ENCODE results near the gene NRSN2. TPM values are rescaled to one million over a fixed set of nuclear protein-coding genes. Genes with fewer than 3 reads are reported as not detected.
"Not testable (repeated sequence)": the region's sequence is repeated elsewhere in the genome, so short reads cannot be mapped to it uniquely, and the experiment has no call there.

The NRSN2 gene
- polyA plus RNA-seq, 1 experiment = 84.1 TPM

GRCh38 chr20:373171-373890 lies 26.4 kb downstream of the NRSN2 start:
- ChIA-PET CTCF (interaction anchor here (0.9 to 5.1 kb wide), 3 partner anchors 12 to 75 kb away, joined by 3 to 19 read pairs (median 10); no protein-coding TSS in a partner anchor), POLR2A (no interaction called here)
- H3K4me3 ChIP-seq (ENCODE audit: low read depth, low read length) = no peak overlapping the region
- peak; percentile 30 for DNase-seq (ENCODE audit: low read depth)
- no peak for TF ChIP-seq CTCF (IDR thresholded peaks at IDR 0.05; ENCODE audit: insufficient read depth, low read depth, low read length)
- H3K36me3 ChIP-seq (ENCODE audit: control insufficient read depth, insufficient read depth, low read length) = no peaks in the 10 kb centered on the region
- no peaks in the 10 kb centered on the region for H3K27me3 ChIP-seq (ENCODE audit: control insufficient read depth, insufficient read depth, low read length)

GRCh38 chr20:375265-375889 lies 28.5 kb downstream of the NRSN2 start:
- Histone ChIP-seq H3K4me3 (ENCODE audit: low read depth, low read length) (no peak overlapping the region), H3K36me3 (ENCODE audit: control insufficient read depth, insufficient read depth, low read length) (no peaks in the 10 kb centered on the region), H3K27me3 (ENCODE audit: control insufficient read depth, insufficient read depth, low read length) (no peaks in the 10 kb centered on the region)
- CTCF ChIA-PET = no interaction called here
- no peak for DNase-seq (ENCODE audit: low read depth)
- TF ChIP-seq CTCF (IDR thresholded peaks at IDR 0.05; ENCODE audit: insufficient read depth, low read depth, low read length) = no peak
- POLR2A ChIA-PET = no interaction called here

- ChIA-PET POLR2A (no interaction called here), CTCF (no interaction called here)
- DNase-seq (ENCODE audit: low read depth) = no peak
- Histone ChIP-seq H3K4me3 (ENCODE audit: low read depth, low read length) (no peak overlapping the region), H3K36me3 (ENCODE audit: control insufficient read depth, insufficient read depth, low read length) (no peaks in the 10 kb centered on the region), H3K27me3 (ENCODE audit: control insufficient read depth, insufficient read depth, low read length) (no peaks in the 10 kb centered on the region)
- no peak for TF ChIP-seq CTCF (IDR thresholded peaks at IDR 0.05; ENCODE audit: insufficient read depth, low read depth, low read length)
These were observed 29.2 kb downstream of the NRSN2 start for GRCh38 chr20:376089-376488.

GRCh38 chr20:376750-377149 lies 29.8 kb downstream of the NRSN2 start:
- Histone ChIP-seq H3K36me3 (ENCODE audit: control insufficient read depth, insufficient read depth, low read length) (no peaks in the 10 kb centered on the region), H3K4me3 (ENCODE audit: low read depth, low read length) (no peak overlapping the region), H3K27me3 (ENCODE audit: control insufficient read depth, insufficient read depth, low read length) (no peaks in the 10 kb centered on the region)
- no peak for DNase-seq (ENCODE audit: low read depth)
- ChIA-PET CTCF (no interaction called here), POLR2A (no interaction called here)
- TF ChIP-seq CTCF (IDR thresholded peaks at IDR 0.05; ENCODE audit: insufficient read depth, low read depth, low read length) = no peak

GRCh38 chr20:377578-377977 lies 30.7 kb downstream of the NRSN2 start:
- CTCF ChIA-PET = interaction anchor here (3.7 kb wide), 1 partner anchor 23 kb away, joined by 11 read pairs; no protein-coding TSS in a partner anchor
- DNase-seq (ENCODE audit: low read depth); H3K36me3 ChIP-seq (ENCODE audit: control insufficient read depth, insufficient read depth, low read length); H3K27me3 ChIP-seq (ENCODE audit: control insufficient read depth, insufficient read depth, low read length); POLR2A ChIA-PET; H3K4me3 ChIP-seq (ENCODE audit: low read depth, low read length): not testable (repeated sequence)
